NCI-H2196 treated with DMSO at 0.1 percent for 48 hours (cell line): ENCODE measurements around the gene LIN37.
"Not testable (repeated sequence)": the region's sequence is repeated elsewhere in the genome, so short reads cannot be mapped to it uniquely, and the experiment has no call there.

Source experiments
- DNase-seq: peaks from one replicate; lab custom pipeline; 2025; ENCODE audit not compliant: unreplicated experiment; lab: John Stamatoyannopoulos, UW

Gene LIN37

DNA sequence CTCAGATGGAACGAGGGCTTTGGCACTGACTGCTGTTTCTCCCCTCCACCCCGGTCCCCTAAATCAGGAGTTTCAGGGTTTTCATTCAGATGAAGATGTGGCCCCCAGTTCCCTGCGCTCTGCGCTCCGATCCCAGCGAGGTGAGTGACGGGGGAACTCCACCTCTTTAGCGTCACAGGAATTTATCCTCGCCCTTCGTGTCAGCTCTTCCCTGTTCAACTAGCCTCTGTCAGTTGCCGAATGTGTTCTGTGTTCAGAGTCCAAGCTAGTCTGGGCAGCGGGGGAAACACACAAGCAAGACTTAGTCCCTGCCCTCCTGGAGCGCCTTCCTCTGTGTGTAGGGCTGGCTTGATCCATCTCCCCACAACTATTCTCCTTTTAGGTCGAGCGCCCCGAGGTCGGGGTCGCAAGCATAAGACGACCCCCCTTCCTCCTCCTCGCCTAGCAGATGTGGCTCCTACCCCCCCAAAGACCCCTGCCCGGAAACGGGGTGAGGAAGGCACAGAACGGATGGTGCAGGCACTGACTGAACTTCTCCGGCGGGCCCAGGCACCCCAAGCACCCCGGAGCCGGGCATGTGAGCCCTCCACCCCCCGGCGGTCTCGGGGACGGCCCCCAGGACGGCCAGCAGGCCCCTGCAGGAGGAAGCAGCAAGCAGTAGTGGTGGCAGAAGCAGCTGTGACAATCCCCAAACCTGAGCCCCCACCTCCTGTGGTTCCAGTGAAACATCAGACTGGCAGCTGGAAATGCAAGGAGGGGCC, 28.8 kb upstream of the LIN37 start:
- no peak for DNase-seq

DNA sequence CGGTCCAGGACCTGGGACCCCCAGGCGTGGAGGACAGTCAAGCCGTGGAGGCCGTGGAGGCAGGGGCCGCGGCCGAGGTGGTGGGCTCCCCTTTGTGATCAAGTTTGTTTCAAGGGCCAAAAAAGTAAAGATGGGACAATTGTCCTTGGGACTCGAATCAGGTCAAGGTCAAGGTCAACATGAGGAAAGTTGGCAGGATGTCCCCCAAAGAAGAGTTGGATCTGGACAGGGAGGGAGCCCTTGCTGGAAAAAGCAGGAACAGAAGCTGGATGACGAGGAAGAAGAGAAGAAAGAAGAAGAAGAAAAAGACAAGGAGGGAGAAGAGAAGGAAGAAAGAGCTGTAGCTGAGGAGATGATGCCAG, 28.2 kb upstream of the LIN37 start:
- no peak for DNase-seq

DNA sequence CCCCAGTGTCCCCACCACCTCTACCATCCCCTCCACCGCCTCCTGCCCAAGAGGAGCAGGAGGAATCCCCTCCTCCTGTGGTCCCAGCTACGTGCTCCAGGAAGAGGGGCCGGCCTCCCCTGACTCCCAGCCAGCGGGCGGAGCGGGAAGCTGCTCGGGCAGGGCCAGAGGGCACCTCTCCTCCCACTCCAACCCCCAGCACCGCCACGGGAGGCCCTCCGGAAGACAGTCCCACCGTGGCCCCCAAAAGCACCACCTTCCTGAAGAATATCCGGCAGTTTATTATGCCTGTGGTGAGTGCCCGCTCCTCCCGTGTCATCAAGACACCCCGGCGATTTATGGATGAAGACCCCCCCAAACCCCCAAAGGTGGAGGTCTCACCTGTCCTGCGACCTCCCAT, 27.7 kb upstream of the LIN37 start:
- no peak for DNase-seq

GRCh38 chr19:35721374-35721773, 27.0 kb upstream of the LIN37 start:
- no peak for DNase-seq

DNA sequence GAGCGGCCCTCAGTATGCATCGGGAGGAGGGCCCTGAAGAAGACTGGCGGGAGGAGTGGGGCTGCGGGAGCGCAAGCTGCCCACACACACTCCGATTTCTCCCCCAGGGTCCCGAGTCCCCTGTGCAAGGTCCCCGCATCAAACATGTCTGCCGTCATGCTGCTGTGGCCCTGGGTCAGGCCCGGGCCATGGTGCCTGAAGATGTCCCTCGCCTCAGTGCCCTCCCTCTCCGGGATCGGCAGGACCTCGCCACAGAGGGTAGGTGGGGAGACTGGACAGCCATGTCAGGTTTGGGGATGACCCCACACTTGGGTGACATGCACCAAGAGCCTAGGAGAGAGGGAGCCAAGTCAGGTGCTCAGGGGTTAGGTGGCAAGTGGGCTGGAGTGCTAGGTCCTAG, 25.9 kb upstream of the LIN37 start:
- DNase-seq: no peak

- DNase-seq: no peak
Measured at GRCh38 chr19:35722897-35723296, 25.5 kb upstream of the LIN37 start.

DNA sequence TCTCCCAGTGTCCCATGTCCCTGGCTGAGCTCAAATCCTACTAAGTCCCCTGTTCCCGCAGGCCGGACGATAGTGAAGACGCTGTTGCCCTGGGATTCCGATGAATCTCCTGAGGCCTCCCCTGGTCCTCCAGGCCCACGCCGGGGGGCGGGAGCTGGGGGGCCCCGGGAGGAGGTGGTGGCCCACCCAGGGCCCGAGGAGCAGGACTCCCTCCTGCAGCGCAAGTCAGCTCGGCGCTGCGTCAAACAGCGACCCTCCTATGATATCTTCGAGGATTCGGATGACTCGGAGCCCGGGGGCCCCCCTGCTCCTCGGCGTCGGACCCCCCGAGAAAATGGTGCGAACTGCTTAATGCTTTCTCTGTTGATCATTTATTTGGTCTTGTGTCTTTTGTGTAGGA, 24.7 kb upstream of the LIN37 start:
- no peak for DNase-seq

- not testable (repeated sequence) for DNase-seq
Measured at GRCh38 chr19:35724132-35724531, 24.2 kb upstream of the LIN37 start.

DNA sequence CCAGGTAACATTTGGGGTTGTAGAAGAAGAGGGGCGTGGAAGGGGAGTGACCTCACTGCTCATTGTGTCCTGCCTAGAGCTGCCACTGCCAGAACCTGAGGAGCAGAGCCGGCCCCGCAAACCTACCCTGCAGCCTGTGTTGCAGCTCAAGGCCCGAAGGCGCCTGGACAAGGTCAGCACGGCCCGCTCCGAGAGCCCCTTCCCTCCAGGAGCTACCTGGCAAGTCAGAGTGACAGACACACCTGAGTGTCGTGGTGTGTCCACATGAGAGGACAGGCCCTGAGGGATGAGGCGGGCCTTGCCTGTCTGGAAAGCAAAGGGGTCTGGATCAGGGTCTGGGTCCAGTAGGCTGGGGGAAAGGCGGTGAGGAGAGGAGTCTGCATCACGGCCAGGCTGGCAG, 23.8 kb upstream of the LIN37 start:
- no peak for DNase-seq

DNA sequence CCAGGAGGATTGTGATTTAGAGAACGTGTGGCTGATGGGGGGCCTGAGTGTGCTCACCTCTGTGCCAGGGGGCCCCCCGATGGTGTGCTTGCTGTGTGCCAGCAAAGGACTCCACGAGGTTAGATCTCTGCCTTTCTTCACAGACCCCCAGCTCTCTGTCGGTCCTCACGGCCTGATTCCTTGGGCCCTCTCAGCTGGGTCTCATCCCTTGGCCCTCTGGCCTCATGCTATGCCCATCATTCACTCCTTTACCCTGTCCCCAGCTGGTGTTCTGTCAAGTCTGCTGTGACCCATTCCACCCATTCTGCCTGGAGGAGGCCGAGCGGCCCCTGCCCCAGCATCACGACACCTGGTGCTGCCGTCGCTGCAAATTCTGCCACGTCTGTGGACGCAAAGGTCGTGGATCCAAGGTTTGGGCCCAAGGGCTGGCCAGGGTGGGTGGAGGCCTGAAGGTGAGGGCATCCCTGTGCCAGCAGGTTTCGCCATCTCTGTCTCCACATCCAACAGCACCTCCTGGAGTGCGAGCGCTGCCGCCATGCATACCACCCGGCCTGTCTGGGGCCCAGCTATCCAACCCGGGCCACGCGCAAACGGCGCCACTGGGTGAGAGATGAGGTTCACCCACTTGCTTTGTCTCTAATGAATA, 23.0 kb upstream of the LIN37 start:
- DNase-seq: no peak

- DNase-seq: no peak
Measured at GRCh38 chr19:35727053-35727955, 21.1 kb upstream of the LIN37 start.

- DNase-seq: no peak
Measured at GRCh38 chr19:35727956-35728706, 20.2 kb upstream of the LIN37 start.

DNA sequence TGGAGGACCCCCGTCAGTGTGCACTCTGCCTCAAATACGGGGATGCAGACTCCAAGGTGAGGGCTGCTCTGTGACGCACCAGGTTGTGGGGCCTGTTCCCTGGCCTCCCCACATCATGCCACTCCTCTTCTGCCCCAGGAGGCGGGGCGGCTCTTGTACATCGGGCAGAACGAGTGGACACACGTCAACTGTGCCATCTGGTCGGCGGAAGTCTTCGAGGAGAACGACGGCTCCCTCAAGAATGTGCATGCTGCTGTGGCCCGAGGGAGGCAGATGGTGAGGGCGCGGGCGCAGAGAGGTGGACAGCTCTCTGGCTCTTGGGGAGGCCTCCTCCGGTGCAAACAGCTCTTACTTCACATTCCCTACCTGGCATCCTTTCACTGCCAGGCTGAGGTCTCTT, 19.4 kb upstream of the LIN37 start:
- no peak for DNase-seq

DNA sequence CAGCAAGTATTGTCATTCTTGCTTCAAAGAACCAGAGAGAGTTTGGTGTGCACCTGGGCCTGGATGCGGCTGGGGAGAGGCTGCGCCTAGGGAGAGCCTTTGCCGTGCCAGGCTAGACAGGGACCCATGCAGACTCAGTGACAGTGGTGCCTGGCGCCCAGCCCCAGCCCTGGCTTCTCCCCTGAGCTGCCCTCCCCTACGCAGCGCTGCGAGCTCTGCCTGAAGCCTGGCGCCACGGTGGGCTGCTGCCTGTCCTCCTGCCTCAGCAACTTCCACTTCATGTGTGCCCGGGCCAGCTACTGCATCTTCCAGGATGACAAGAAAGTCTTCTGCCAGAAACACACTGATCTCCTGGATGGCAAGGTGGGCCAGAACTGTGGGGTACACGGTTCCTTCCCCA, 18.6 kb upstream of the LIN37 start:
- no peak for DNase-seq

DNA sequence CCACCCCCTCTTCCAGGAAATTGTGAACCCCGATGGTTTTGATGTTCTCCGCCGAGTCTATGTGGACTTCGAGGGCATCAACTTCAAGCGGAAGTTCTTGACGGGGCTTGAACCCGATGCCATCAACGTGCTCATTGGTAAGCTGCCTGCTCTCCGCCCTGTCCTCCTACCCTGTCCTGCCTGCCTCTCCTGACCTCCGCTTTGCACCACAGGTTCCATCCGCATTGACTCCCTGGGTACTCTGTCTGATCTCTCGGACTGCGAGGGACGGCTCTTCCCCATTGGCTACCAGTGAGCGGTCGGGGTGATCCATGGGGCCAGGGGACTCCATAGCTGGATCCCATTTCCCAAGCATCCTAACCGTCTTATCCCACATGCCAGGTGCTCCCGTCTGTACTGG, 18.1 kb upstream of the LIN37 start:
- no peak for DNase-seq

- no peak for DNase-seq
Measured at GRCh38 chr19:35731353-35731752, 17.0 kb upstream of the LIN37 start.

DNA sequence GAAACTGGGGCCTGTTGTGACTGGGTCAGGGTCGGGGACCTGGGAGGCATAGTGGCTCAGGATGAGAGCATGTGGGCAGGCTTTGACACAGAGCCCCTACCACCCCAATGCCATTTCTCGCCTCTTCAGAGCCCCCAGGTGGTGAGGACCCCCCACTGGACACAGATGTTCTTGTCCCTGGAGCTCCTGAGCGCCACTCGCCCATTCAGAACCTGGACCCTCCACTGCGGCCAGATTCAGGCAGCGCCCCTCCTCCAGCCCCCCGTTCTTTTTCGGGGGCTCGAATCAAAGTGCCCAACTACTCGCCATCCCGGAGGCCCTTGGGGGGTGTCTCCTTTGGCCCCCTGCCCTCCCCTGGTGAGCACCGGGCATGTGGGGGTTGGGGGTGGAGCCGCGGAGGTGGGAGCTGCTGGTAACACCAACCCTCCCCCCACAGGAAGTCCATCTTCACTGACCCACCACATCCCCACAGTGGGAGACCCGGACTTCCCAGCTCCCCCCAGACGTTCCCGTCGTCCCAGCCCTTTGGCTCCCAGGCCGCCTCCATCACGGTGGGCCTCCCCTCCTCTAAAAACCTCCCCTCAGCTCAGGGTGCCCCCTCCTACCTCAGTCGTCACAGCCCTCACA, 16.5 kb upstream of the LIN37 start:
- no peak for DNase-seq

- DNase-seq: no peak
Measured at GRCh38 chr19:35732540-35733179, 15.7 kb upstream of the LIN37 start.

DNA sequence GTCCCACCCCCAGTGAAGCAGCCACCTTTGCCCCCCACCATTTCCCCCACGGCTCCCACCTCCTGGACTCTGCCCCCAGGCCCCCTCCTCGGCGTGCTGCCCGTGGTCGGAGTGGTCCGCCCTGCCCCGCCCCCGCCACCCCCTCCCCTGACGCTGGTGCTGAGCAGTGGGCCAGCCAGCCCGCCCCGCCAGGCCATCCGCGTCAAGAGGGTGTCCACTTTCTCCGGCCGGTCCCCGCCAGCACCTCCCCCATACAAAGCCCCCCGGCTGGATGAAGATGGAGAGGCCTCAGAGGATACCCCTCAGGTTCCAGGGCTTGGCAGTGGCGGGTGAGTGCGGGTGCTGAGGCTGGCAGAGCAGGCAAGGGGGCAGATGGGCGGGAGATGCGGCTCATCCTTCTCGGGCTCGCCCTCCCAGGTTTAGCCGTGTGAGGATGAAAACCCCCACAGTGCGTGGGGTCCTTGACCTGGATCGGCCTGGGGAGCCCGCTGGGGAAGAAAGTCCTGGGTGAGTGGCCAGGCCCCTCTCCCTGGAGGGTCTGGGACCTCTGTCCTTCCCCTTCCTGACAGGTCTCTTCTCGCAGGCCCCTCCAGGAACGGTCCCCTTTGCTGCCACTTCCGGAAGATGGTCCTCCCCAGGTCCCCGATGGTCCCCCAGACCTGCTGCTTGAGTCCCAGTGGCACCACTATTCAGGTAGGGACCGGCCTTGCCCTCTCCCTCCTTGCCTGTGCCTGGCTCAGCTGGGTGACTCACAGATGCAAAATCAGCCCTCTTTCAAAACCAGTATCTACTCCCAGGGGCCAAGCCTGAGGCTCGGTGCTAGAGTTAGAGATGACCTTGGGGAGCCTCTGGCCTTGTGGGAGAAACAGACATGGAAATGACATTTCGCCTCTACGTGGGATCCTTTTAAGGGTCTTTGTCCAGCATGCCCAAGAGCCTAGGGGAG, 14.9 kb upstream of the LIN37 start:
- DNase-seq: no peak
